ENCODE results near the gene CD48.

- TF ChIP-seq, protein P1, sequence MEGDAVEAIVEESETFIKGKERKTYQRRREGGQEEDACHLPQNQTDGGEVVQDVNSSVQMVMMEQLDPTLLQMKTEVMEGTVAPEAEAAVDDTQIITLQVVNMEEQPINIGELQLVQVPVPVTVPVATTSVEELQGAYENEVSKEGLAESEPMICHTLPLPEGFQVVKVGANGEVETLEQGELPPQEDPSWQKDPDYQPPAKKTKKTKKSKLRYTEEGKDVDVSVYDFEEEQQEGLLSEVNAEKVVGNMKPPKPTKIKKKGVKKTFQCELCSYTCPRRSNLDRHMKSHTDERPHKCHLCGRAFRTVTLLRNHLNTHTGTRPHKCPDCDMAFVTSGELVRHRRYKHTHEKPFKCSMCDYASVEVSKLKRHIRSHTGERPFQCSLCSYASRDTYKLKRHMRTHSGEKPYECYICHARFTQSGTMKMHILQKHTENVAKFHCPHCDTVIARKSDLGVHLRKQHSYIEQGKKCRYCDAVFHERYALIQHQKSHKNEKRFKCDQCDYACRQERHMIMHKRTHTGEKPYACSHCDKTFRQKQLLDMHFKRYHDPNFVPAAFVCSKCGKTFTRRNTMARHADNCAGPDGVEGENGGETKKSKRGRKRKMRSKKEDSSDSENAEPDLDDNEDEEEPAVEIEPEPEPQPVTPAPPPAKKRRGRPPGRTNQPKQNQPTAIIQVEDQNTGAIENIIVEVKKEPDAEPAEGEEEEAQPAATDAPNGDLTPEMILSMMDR (IDR thresholded peaks at IDR 0.05; ENCODE audit: borderline replicate concordance, extremely low read depth, low read length, poor library complexity, severe bottlenecking) = no peak
- no peak for TF ChIP-seq EZH2 (IDR thresholded peaks at IDR 0.05; ENCODE audit: borderline replicate concordance, low read depth, low read length, severe bottlenecking)
Measured at GRCh38 chr1:160637821-160638539, 73.6 kb downstream of the CD48 start.

Data from DND-41 (cell line).